RWPE2 (cell line): Measurements from ENCODE around the gene LIN54.

Source experiments
- ATAC-seq: fragments of 200-7000 bp; cut with Tn5 transposase; 3 replicates; pipeline ENCODE4 v1.9.1; 2021; ENCODE audit warnings: low read depth
- DNase-seq: peaks from one replicate; pipeline ENCODE4 v3.0.0-alpha.2; 2020; ENCODE audit warnings: low spot score
- H3K27ac ChIP-seq: fragments of 450-650 bp; 2 replicates; pipeline ENCODE4 v1.5.1; 2017; ENCODE audit warnings: mild to moderate bottlenecking; ENCODE audit not compliant: poor library complexity, severe bottlenecking
- H3K27me3 ChIP-seq: fragments of 250-450 bp; sonication (Bioruptor Pico); 2 replicates; pipeline ENCODE4 v1.5.1; 2021; ENCODE audit warnings: mild to moderate bottlenecking, moderate library complexity; ENCODE audit not compliant: insufficient read depth, poor library complexity, severe bottlenecking
- H3K36me3 ChIP-seq: fragments of 250-450 bp; sonication (Bioruptor Pico); 2 replicates; pipeline ENCODE4 v1.5.1; 2020; ENCODE audit warnings: low read depth, mild to moderate bottlenecking, moderate library complexity
- H3K4me1 ChIP-seq: fragments of 250-450 bp; sonication (Bioruptor Pico); 2 replicates; pipeline ENCODE4 v1.5.1; 2021; ENCODE audit warnings: mild to moderate bottlenecking, moderate library complexity; ENCODE audit not compliant: insufficient read depth, poor library complexity, severe bottlenecking
- H3K4me3 ChIP-seq: fragments of 250-450 bp; sonication (Bioruptor Pico); 2 replicates; pipeline ENCODE4 v1.5.1; 2021; ENCODE audit warnings: mild to moderate bottlenecking, moderate library complexity; ENCODE audit not compliant: severe bottlenecking
- H3K9me3 ChIP-seq: fragments of 250-450 bp; sonication (Bioruptor Pico); 2 replicates; pipeline ENCODE4 v1.5.1; 2021; ENCODE audit warnings: mild to moderate bottlenecking, moderate library complexity; ENCODE audit not compliant: severe bottlenecking
- TF ChIP-seq, protein P1 (sequence below): fragments of 450-650 bp; IDR thresholded peaks from one replicate; pipeline ENCODE4 v1.5.1; 2017; ENCODE audit warnings: mild to moderate bottlenecking, moderate library complexity; ENCODE audit not compliant: poor library complexity, severe bottlenecking

The LIN54 gene

DNA sequence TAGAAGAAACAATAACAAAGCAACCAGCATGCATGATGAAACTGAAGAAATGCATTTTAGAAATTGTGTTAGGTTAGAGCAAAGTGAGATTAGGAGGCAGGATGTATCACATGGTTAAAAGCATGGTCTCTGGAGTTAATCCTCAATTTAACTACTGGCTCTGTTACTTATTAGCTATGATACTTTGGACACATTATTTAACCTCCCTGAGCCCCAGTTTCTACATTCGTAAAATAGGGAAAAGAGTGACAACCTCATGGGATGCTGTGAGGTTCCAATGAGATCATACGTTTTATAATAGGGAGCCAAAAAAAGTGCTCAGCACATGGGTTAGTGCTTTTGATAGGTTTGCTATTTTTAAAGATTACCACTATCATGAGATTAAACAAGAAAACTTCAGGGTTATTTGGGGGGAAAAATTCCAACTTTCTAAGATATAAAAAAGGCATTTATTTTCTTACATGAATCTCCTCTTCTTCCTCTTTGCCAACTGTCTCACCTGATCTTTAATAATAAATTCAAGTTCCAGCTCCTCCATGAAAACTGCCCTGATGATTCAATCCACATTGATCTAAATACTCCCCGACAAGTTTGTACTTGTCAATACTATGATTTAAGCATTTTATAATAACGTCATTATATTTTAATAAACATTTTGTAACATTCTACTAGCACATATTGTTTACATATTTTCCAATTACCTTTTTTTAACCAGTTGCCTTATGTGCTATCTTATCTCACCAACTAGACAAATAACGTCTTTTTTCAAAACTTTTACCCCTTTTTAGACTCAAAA is 124.3 kb downstream of the LIN54 start:
- Histone ChIP-seq H3K4me1 (peaks cover 24% of the 10 kb centered on the region), H3K9me3 (no peaks in the 10 kb centered on the region), H3K36me3 (peaks cover 46% of the 10 kb centered on the region), H3K27ac (peak overlapping the region; percentile 40), H3K27me3 (no peaks in the 10 kb centered on the region), H3K4me3 (no peak overlapping the region)
- ATAC-seq (no peak), DNase-seq (no peak)
- TF ChIP-seq, protein P1, sequence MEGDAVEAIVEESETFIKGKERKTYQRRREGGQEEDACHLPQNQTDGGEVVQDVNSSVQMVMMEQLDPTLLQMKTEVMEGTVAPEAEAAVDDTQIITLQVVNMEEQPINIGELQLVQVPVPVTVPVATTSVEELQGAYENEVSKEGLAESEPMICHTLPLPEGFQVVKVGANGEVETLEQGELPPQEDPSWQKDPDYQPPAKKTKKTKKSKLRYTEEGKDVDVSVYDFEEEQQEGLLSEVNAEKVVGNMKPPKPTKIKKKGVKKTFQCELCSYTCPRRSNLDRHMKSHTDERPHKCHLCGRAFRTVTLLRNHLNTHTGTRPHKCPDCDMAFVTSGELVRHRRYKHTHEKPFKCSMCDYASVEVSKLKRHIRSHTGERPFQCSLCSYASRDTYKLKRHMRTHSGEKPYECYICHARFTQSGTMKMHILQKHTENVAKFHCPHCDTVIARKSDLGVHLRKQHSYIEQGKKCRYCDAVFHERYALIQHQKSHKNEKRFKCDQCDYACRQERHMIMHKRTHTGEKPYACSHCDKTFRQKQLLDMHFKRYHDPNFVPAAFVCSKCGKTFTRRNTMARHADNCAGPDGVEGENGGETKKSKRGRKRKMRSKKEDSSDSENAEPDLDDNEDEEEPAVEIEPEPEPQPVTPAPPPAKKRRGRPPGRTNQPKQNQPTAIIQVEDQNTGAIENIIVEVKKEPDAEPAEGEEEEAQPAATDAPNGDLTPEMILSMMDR: no peak

DNA sequence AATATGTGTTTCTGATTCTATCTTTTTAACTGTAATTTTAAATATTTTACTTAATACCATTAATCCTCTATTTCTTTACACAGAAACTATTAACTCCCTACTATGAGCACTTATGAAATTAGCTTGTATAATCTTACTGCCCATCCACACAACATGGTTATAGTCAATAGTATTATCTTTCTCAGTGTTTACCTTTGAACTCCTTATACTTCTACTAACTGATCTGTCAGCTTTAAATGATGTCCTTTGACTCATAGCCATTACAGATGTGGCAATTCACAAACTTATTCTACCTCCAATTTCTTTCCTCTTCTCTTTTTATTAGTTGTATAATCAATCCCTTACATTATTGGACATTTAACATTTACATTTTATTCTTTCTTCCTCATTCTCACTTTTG is 125.2 kb downstream of the LIN54 start:
- Histone ChIP-seq H3K4me1 (peaks cover 24% of the 10 kb centered on the region), H3K4me3 (no peak overlapping the region), H3K9me3 (no peaks in the 10 kb centered on the region), H3K27me3 (no peaks in the 10 kb centered on the region), H3K36me3 (peaks cover 54% of the 10 kb centered on the region), H3K27ac (peak overlapping the region; percentile 40)
- no peak for DNase-seq
- no peak for ATAC-seq
- TF ChIP-seq, protein P1: no peak
